ENCODE data around the gene NAE1.

Gene NAE1

DNA sequence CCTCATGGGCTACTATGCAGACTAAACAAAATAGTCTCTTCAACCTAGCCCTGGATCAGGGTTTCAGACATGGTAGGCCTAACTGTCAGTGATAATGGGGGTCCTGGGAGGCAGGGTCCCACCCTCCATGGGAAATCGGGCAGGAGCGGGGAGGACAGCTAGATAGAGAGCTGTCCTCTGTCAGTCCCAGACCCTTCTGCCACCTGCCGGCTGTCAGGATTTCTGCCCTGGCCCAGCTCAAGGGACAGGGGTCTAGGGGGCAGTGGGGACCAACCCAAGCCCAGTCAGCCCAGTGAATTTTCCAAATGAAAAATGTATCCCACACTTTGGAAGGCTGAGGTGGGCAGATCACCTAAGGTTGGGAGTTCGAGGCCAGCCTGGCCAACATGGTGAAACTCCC lies 18.8 kb upstream of the NAE1 start:
- DNase-seq (ENCODE audit: low spot score) = no peak

DNA sequence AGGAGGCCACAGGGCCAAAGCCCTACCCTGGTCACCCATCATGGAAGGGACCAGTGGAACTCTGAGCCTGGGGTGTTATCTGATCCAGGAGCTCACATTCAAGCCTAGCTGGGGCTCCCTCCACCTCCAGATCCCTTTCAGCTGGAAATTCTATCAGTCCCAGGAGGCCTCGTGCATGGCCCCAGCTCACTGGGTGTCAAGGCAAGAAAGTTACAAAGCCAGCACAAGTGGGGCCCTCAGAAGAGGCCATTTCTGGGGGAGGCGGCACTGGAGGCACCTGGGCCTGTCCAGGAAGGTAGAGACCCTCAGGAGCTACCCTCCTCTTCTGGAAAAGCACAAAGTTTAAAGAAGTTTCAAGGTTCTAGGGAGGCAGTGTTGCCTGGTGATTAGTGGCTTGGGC lies 18.2 kb upstream of the NAE1 start:
- DNase-seq (ENCODE audit: low spot score) = no peak

DNA sequence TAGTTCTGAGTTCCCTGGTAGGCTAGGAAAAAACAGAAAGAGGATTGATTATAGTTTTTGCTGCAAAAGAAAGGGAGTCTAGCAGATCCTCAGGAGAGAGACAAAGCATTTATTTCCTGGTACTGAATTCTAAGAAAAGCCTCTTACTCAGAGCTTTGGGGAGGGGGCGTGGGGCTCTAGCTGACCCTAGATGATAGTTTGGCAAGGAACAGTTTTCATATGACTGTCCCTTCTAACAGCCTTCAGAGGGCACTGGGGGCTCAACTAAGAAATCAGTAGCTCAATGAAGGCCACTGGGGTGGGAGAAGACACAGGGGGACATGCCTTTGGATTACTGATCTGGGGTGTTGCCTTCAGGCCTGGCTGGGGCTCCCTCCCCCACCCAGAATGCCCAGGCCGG lies 17.4 kb upstream of the NAE1 start:
- DNase-seq (ENCODE audit: low spot score) = no peak

DNA sequence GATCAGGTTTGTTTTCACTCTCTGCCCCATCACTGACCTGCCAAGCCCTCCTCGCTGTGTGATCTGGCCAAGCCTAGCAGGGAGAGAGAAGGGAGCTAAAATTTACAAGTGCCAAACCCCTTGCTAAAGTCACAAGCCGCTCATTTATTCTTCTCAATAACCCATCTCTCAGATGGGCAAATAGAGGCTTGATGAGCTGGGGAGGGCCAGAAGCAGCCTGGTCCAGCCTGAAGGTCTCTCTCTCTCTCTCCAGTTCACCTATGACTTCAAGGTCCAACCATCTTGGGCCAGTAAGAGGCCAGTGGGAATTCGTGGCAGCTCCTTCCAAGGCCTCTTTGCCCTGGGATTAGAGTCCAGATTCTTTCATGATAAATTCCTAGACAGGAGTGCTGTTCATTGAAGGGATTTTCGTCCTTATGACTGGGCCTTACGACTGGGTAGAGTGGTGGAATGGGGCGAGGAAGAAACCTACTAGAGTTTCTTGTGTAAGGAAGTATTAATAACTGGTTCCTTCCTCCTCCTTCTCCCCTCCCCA lies 16.8 kb upstream of the NAE1 start:
- no peak for DNase-seq (ENCODE audit: low spot score)

DNA sequence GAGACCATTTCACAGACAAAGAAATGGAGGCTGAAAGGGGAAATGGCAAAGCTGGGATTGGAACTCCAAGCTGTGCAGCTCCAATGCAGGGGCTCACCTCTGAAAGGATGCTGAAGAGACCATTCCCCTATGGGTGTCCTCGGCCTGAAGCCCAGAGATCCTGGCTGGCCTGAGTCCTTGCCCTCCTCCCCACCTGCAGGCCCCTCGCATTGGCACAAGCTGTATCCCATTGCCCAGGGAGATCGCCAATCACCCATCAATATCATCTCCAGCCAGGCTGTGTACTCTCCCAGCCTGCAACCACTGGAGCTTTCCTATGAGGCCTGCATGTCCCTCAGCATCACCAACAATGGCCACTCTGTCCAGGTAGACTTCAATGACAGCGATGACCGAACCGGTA lies 16.1 kb upstream of the NAE1 start:
- no peak for DNase-seq (ENCODE audit: low spot score)

DNA sequence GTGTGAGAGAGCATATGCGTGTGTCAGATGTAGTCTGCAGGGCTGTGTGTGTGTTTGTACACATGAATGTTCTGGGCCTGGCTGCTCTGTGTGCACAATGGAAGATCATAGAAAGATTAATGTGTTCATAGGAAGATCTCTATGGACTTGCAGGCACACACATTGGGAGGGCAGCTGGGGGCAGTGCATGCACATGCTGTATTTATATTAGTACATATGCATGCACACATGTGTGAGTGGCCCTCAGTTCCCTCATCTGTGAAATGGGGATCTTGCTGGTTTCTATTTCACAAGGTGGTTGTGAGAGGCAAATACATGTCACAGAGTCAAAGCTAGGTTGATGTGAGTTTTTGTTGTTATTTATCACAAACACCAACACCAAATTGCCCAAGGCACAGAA lies 15.5 kb upstream of the NAE1 start:
- no peak for DNase-seq (ENCODE audit: low spot score)

DNA sequence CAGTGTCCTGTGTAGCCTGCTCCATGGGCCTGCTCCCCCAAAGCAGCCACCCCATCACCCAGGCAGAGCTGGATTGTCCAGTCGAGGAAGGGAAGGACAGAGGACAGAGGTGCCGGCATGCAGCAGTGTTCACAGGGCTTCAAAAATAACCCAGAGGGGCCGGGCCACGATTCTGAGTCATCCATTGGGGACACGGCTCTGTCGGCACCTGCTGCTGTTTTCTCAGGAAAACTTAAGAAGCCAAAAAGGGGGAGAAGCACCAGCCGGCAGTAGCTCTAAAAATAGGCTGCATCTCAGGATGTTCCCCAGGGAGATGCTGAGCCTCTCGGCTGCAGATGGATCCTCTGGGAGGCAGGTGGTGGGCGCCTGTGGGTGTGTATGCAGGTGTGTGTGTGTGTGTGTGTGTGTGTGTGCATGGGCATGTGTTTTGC lies 15.0 kb upstream of the NAE1 start:
- DNase-seq (ENCODE audit: low spot score) = no peak

DNA sequence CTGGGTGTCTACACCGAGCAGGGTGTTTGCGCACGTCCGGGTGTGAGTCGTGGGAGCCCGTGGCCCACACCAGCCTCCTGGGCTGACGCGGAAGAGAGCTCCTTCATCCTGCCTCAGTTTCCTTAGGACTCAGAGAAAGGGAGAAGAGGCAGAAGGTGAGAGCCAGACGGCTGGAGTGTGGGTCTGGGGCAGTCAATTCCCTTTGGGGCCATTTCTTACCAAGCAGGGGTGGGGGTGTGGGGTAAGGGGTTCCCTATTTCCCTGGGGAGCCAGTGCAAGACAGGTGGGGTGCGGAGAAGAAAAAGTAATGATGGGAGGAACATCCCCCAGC lies 14.3 kb upstream of the NAE1 start:
- DNase-seq (ENCODE audit: low spot score) = no peak

DNA sequence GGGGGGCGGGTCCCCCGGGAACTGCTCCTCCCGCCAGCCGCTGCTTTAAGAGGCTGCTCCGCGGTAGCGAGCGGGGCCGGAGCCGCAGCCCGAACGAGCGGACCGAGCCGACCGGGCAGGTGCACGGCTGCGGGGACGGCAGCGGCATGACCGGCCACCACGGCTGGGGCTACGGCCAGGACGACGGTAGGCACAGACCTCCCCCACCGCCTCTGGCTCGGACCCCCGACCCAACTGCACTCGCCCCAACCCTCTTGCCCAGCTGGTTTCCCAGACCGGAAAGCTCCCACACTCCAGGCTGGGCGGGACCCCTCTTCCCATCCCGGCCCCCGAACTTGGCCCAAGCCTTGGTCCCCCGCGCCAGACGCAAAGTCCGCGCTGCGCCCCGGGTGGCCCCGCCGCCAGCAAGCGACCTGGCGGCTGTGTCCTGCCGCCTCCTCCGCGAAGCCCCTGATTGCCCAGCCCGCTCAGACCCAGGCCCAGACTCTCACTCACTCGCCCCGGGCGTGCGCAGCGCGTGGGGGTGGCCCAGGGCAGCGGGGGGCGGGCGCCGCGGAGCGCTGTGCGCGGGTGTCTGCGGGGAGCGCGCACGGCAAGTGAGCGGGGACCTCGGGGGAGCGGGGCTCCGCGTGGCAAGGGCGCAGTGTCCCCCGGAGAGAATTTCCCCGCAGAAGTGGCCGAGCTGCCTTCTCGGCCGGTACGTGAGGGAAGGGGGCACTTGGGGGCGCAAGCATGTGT lies 13.7 kb upstream of the NAE1 start, which contains the start of gene CA7:
TSS of gene CA7 (plus strand) at position 73 of the 738 bp plus-strand sequence. CDS start at position 147, 74 bp downstream.
- no peak for DNase-seq (ENCODE audit: low spot score)

DNA sequence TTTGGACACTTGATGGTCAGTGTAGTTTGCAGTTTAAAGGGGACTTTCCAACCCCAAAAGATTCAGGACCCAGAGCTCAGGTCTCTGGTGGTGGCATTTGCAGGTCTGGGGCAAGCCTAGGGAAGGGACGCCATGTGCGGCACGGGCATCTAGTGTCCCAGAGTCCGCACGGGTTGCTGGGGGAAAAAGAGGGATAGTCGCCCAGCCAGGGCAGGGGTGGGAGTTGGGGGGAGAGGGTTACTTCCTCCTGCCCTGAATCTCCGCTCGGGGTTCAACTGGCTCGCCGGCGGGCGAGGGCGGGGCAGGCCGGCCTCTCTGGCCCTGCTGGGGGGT lies 13.2 kb upstream of the NAE1 start:
- DNase-seq (ENCODE audit: low spot score) = no peak

DNA sequence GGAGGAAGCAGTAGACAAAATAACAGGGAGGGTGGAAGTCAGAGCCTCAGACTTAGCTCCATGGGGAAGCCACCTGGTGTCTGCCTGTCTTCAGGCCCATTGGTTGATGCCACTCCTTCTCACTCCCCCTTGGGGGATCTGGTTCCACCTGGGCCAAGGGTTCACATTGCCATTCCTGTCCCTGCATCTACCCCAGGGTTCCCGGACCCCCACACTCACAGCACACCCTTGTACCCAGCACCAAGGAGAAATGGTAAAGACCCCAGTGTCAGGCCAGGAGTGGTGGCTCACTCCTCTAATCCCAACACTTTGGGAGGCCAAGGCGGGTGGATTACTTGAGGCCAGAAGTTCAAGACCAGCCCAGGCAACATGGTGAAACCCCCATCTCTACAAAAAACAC lies 12.4 kb upstream of the NAE1 start:
- DNase-seq (ENCODE audit: low spot score) = no peak

DNA sequence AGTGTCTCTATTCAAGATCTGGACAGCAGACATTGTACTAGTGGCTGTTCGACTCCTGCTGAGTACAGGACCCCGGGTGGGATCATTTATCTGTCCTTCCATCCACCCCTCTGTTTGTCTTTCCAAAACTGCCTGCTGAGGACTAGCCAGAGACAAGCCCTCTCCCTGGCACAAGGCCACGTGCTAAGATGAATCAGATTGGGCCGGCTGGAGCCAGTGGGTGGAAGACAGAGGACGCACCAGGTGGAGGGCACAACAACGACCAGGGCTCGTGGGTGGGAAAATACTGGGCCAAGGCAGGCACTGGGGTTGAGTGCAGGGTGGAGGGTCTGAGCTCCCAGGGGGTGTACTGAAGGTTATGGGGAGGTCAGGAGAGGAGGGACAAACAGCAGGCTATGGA lies 12.0 kb upstream of the NAE1 start:
- DNase-seq (ENCODE audit: low spot score) = no peak

DNA sequence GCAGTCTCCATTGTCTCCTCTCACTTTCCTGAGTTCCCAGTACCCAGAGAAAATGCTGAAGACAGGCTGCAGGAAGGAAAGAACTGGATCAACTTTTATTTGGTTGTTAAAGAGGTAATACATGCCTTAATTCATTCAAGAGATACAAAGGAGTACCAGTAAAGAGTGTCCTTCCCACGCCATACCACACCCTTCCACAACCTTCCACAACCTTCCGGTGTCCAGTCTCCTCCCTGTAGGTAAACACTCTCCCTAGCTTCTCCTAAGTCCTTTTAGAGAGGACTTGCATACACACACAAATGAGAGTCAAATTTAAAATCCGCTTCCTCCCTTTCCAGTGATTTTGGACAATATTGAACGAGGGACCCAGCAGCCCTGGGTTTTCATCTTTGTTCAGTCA lies 10.6 kb upstream of the NAE1 start:
- DNase-seq (ENCODE audit: low spot score) = no peak

DNA sequence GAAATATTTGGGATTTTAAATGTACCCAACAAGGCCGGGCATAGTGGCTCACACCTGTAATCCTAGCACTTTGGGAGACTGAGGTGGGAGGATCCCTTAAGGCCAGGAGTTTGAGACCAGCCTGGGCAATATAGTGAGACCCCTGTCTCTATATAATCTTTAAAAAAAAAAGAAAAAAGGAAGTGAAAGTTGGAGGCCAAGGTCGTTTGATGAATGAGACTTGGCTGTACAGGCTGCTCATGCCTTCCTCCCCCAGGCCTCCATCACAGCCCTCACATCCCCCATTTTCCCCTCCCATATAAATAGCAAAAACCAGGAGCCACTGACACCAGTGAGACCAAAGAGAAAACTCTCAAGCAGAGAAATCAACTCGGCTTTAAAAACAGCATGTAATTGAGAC lies 10.1 kb upstream of the NAE1 start:
- no peak for DNase-seq (ENCODE audit: low spot score)

DNA sequence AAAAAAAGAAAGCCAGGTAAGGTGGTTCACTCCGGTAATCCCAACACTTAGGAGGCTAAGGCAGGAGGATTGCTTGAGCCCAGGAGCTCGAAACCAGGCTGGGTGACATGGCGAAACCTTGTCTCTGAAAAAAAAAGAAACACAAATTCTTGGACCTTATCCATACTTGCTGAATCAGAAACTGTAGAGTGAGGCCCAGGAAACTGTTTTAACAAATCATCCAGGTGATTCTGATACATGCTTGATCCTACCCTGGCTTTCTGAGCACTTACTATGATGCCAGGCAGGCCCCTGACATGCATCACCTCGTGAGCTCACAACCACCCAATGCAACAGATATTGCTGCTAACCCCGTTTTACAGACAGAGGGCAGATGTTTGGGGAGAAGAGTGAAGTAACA lies 4.0 kb upstream of the NAE1 start:
- no peak for DNase-seq (ENCODE audit: low spot score)

DNA sequence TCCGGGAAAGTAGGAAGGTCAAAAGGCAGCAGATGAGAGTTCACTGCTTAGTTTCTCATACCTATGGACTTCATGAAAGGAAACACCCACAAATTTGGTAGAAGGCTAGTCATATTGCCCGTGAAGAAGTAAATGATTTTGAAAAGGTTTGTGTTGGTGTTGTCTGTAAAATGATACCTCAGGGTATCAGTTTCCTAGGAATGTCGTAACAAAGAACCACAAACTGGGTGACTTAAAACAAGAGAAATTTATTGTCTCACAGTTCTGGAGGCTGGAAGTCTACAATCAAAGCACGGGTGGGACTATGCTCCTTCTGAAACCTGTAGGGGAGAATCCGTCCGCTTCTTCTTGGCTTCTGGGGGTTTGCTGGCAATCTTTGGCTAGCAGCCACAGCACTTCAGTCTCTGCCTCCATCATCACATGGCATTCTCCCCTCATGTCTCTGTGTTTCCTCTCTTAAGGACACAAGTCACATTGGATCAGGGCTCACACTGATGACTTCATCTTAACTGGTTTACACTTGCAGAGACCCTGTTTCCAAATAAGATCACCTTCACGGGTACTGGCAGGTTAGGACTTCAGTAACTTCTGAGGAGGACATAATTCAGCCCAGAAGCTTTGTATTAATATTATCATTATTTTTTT lies 2.0 kb upstream of the NAE1 start:
- no peak for DNase-seq (ENCODE audit: low spot score)

DNA sequence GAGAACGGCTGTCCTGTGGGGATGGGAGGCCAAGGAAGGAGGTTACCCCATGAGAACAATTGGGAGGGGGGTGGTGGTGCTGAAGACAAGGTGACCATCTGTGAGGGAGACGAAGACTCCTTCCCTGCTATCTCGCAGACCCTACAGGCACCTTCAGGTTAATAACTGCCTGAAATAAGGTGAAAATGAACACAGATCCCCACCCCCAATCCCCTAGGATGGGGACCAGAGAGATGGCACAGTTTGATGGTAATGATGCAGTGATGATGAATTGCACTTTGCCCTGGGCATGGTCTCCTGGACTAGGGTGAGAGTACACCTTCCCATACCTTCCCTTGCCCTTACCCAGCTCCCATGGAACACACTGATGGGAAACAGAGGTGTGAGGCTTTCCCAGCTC lies 1.4 kb upstream of the NAE1 start:
- DNase-seq (ENCODE audit: low spot score) = no peak

DNA sequence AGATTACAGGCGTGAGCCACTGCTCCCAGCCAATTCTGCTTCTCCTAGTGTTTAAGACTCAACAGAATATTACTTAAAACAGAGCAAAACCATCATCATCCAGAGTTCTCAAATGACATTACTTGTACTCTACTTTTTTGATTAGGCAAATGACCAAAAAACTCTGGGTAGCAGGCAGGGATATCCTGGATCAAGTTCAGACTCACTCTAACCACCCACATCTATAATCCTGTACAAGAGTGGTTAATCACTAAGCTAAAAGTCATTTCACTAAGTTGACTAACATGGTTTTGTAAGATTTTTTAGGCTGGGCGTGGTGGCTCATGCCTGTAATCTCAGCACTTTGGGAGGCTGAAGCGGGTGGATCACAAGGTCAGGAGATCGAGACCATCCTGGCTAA lies 6.8 kb downstream of the NAE1 start:
- DNase-seq (ENCODE audit: low spot score) = no peak

DNA sequence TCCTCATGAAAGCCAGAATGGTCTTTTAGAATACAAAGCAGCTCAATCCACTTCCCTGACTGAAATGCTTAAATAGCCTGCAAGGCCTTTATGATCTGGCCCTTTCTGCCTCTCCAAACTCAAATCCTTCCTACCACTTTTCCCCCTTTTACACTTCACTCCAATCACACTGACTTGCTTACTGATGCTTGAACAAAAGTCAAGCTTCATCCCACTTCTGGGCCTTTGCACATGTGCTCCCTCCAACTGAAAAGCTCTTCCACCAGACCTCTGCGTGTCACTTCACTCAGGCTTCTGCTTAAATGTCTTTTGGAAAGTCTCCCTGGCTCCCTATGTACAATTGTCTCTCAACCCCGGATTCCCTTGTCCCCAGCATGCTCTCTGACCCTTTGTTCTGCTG lies 16.0 kb downstream of the NAE1 start:
- DNase-seq (ENCODE audit: low spot score) = no peak

DNA sequence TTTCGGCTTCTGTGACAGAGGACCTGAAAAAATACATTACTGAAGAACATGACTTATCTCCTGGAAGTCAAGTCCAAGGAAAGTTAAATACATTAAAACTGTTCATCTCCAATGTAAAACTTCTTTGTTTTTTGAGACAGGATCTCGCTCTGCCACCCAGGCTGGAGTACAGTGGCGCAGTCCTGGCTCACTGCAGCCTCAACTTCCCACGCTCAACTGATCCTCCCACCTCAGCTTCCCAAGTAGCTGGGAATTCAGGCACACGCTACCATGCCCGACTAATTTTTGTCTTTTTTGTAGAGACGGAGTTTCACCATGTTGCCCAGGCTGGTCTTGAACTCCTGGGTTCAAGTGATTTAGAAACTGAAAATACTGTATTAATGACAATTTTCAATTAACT lies 19.7 kb downstream of the NAE1 start:
- no peak for DNase-seq (ENCODE audit: low spot score)

DNA sequence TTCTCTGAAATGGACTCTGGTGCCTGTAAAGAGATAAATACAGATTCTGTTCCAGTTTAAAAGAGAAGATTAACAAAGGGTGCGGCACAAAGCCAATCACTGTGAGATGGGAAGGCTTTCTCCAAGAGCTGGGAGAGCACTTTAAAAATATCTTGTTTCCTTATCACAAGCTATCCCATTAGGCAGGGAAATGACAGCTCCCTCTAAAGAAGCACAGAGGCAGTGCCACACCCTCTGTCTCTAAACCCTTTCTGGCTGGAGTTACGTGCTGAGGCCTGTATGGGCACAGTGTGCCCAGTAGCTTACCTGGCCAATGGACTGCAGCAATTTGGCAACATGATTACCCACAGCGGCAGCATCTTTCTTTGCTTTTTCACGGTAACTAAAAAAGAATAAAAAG lies 20.4 kb downstream of the NAE1 start:
- no peak for DNase-seq (ENCODE audit: low spot score)

DNA sequence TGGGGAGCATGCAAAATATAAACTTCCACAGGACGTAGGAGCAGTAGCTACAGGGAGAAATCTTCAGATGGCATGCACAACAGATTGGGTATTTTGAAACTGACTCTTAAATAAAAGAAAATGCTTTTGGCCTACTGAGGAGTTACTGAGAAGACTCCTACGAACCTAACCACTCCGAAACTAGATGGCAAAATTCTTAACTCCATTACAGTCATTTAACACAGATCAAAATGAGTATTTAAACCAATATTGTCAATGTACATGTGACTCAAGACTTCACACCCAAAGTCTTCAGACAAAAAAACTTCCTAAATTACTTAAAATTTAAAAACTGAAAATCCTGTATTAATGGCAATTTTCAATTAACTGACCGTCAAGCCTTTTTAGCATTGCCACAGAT lies 21.0 kb downstream of the NAE1 start:
- no peak for DNase-seq (ENCODE audit: low spot score)

DNA sequence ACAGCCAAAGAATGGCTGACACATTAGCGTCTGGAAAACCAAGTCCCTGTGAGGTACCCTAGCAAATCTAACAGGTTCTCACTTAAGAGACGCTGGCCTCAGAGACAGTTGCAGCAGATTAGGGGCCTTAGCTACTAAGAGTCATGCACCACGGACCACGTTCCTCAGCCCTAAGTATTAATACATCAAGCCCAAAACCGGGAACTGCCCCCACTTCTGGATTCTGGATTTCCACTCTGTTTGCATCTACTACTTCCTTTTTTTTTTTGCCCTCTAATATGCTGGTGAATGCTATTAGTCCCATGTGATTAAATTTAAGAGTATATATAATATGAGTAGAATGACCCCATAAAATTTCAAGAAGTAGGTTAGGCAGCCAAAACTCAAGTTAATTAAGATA lies 28.6 kb downstream of the NAE1 start:
- peak; percentile 0 for DNase-seq (ENCODE audit: low spot score)
